MV-4-11 (cell line): ENCODE measurements around the gene MYOZ3.

Experiments
- DNase-seq: peaks from one replicate; lab custom pipeline; 2025; lab: John Stamatoyannopoulos, UW

MYOZ3 gene

GRCh38 chr5:150642991-150643710 lies 17.9 kb upstream of the MYOZ3 start:
- no peak for DNase-seq

GRCh38 chr5:150644058-150644457 lies 17.0 kb upstream of the MYOZ3 start:
- DNase-seq: no peak

GRCh38 chr5:150644514-150644913 lies 16.5 kb upstream of the MYOZ3 start:
- no peak for DNase-seq

- DNase-seq: no peak
These were observed 15.9 kb upstream of the MYOZ3 start for GRCh38 chr5:150645070-150645700.

GRCh38 chr5:150647275-150648251 lies 13.5 kb upstream of the MYOZ3 start:
- no peak for DNase-seq

GRCh38 chr5:150648294-150649107 lies 12.6 kb upstream of the MYOZ3 start:
- DNase-seq: no peak

- DNase-seq: no peak
These were observed 11.7 kb upstream of the MYOZ3 start for GRCh38 chr5:150649108-150650020.

- no peak for DNase-seq
These were observed 10.7 kb upstream of the MYOZ3 start for GRCh38 chr5:150650021-150651006.

- DNase-seq: no peak
These were observed 9.7 kb upstream of the MYOZ3 start for GRCh38 chr5:150651382-150651781.

GRCh38 chr5:150651924-150652671 lies 9.0 kb upstream of the MYOZ3 start:
- no peak for DNase-seq

GRCh38 chr5:150653145-150653761 lies 7.8 kb upstream of the MYOZ3 start:
- DNase-seq: no peak

GRCh38 chr5:150653762-150654556 lies 7.1 kb upstream of the MYOZ3 start:
- DNase-seq: no peak

- DNase-seq: no peak
These were observed 5.8 kb upstream of the MYOZ3 start for GRCh38 chr5:150655221-150655620.

GRCh38 chr5:150656191-150657132 lies 4.6 kb upstream of the MYOZ3 start:
- DNase-seq: peak; percentile 48

- DNase-seq: no peak
These were observed 2.9 kb upstream of the MYOZ3 start for GRCh38 chr5:150658121-150658520.

GRCh38 chr5:150658699-150659265 lies 2.3 kb upstream of the MYOZ3 start:
- no peak for DNase-seq
